HS-27A (cell line): ENCODE results near the gene USP24.
"Not testable (repeated sequence)": the region's sequence is repeated elsewhere in the genome, so short reads cannot be mapped to it uniquely, and the experiment has no call there.

ENCODE experiments used
- DNase-seq: peaks from one replicate; pipeline ENCODE4 v3.0.0-alpha.2; 2012; ENCODE audit warnings: low read depth, missing footprints

The USP24 gene

GRCh38 chr1:55037733-55038551 is 177.2 kb downstream of the USP24 start:
- DNase-seq: no peak

- DNase-seq: no peak
Observed at GRCh38 chr1:55035904-55036303, 179.3 kb downstream of the USP24 start.

GRCh38 chr1:55034476-55035133 is 180.6 kb downstream of the USP24 start:
- DNase-seq: no peak

GRCh38 chr1:55033265-55033614 is 181.9 kb downstream of the USP24 start:
- DNase-seq: no peak

GRCh38 chr1:55031098-55031497 is 184.1 kb downstream of the USP24 start:
- not testable (repeated sequence) for DNase-seq

- DNase-seq: not testable (repeated sequence)
Observed at GRCh38 chr1:55026682-55027081, 188.5 kb downstream of the USP24 start.

- DNase-seq: not testable (repeated sequence)
Observed at GRCh38 chr1:55024163-55024562, 191.0 kb downstream of the USP24 start.

- DNase-seq: peak; percentile 79
Observed at GRCh38 chr1:55021942-55022546, 193.1 kb downstream of the USP24 start.

GRCh38 chr1:55018395-55018794 is 196.8 kb downstream of the USP24 start:
- DNase-seq: no peak
